ENCODE measurements around the gene CD2AP.

Gene CD2AP

GRCh38 chr6:47654255-47654654, 176.7 kb downstream of the CD2AP start:
- H3K4me3 ChIP-seq (replicated peaks in 1 of 2; ENCODE audit: low read depth in 2 of 2, low read length in 2 of 2) = no peak overlapping the region
- DNase-seq (ENCODE audit: low read depth in 2 of 2) = peak in 1 of 2 donors; percentile 18
- no peak for TF ChIP-seq CTCF (IDR thresholded peaks at IDR 0.05; ENCODE audit: low read depth, low read length)

GRCh38 chr6:47655719-47656595, 178.4 kb downstream of the CD2AP start:
- peak; percentile 37 to 65 for DNase-seq (ENCODE audit: low read depth in 2 of 2)
- no peak overlapping the region for H3K4me3 ChIP-seq (replicated peaks in 1 of 2; ENCODE audit: low read depth in 2 of 2, low read length in 2 of 2)
- TF ChIP-seq CTCF (IDR thresholded peaks at IDR 0.05; ENCODE audit: low read depth, low read length) = no peak

GRCh38 chr6:47661960-47662359, 184.4 kb downstream of the CD2AP start:
- TF ChIP-seq CTCF (IDR thresholded peaks at IDR 0.05; ENCODE audit: low read depth, low read length) = no peak

GRCh38 chr6:47663462-47664216, 186.1 kb downstream of the CD2AP start:
- no peak for TF ChIP-seq CTCF (IDR thresholded peaks at IDR 0.05; ENCODE audit: low read depth, low read length)
- no peak for DNase-seq (ENCODE audit: low read depth in 2 of 2)
- no peak overlapping the region for H3K4me3 ChIP-seq (replicated peaks in 1 of 2; ENCODE audit: low read depth in 2 of 2, low read length in 2 of 2)

More at GRCh38 chr6:47661960-47662359, 184.4 kb downstream of the CD2AP start:
- H3K4me3 ChIP-seq (replicated peaks in 1 of 2; ENCODE audit: low read depth in 2 of 2, low read length in 2 of 2) = no peak overlapping the region
- no peak for DNase-seq (ENCODE audit: low read depth in 2 of 2)

GRCh38 chr6:47665112-47665511, 187.5 kb downstream of the CD2AP start:
- no peak overlapping the region for H3K4me3 ChIP-seq (replicated peaks in 1 of 2; ENCODE audit: low read depth in 2 of 2, low read length in 2 of 2)
- DNase-seq (ENCODE audit: low read depth in 2 of 2) = no peak
- TF ChIP-seq CTCF (IDR thresholded peaks at IDR 0.05; ENCODE audit: low read depth, low read length) = no peak

- DNase-seq (ENCODE audit: low read depth in 2 of 2) = peak; percentile 14 to 24
- no peak for TF ChIP-seq CTCF (IDR thresholded peaks at IDR 0.05; ENCODE audit: low read depth, low read length)
Measured at GRCh38 chr6:47669684-47670513, 192.3 kb downstream of the CD2AP start.

More at GRCh38 chr6:47669684-47670513, 192.3 kb downstream of the CD2AP start:
- no peak overlapping the region for H3K4me3 ChIP-seq (replicated peaks in 1 of 2; ENCODE audit: low read depth in 2 of 2, low read length in 2 of 2)
